ENCODE measurements around the gene CENPW.

CENPW gene

DNA sequence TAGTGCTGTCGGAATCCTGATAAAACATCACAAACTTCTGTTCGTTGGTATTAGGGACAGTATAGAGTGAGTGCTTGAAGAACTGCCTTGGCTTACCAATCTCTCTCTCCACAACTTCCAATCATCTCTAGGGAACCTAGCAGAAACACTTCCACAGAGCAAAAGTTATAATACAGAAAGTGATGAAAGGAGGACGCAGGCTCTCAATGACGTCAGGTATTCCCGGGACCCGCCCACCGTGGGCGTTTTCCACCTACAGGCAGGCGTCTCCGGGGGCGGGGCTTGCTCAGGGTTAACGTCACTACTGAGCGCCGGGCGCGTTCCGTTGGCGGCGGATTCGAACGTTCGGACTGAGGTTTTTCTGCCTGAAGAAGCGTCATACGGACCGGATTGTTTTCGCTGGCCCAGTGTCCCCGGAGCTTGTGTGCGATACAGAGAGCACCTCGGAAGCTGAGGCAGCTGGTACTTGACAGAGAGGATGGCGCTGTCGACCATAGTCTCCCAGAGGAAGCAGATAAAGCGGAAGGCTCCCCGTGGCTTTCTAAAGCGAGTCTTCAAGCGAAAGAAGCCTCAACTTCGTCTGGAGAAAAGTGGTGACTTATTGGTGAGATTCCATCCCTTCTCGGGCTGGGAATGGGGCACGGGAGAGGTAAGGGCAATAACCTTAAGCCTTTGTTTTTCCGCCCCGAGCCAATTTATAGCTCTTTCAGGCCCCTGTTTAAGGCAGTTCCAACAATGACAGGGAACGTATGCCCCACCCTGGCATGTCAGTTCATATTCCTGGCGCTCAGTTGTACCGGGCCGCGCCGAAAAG is at the start of gene CENPW:
Gene CENPW, plus strand, starts transcription at position 320 of the 814 bp plus-strand sequence. Its CDS starts 159 bp downstream, at position 479.
- peak; percentile 96 for DNase-seq
- H3K27me3 Mint-ChIP-seq (ENCODE audit: low read depth, poor library complexity) = no peaks in the 10 kb centered on the region
- TF ChIP-seq CTCF (IDR thresholded peaks at IDR 0.05) = no peak
- H3K4me1 Mint-ChIP-seq = peaks cover 35% of the 10 kb centered on the region
- H3K27ac Mint-ChIP-seq = peak within 1 kb of the TSS; percentile 77
- H3K4me3 Mint-ChIP-seq = no peak within 1 kb of the TSS
- no peaks in the 10 kb centered on the region for H3K9me3 Mint-ChIP-seq
- H3K36me3 Mint-ChIP-seq (ENCODE audit: low read depth) = no peaks in the 10 kb centered on the region

DNA sequence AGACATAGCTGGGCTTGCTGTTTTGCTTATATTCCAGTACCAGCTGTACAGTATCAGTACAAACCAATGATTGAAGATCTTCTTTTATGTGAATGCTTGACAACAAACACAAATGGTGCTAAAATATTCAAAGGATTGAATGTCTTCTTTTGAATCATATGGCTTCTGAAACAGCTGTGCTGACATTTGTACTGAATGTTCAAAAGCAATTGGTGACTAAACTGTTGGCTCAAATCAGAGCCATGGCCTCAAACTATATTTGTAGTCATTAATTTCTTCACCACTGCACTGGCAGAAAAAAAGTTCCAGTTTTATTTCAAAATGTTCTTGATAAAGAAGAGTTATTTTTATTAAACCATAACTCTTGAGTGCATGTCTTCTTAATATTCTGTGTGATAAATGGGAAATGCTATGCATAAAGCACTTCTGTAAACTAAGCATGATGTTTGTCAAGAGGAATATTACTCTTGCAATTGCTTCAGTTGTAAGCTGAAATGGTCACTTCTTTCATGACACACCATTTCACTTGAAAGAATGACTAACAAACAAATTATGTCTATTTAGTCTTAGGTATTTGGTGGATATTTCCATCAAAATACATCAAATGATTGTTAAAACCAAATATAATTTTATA is 45.9 kb upstream of the CENPW start:
- H3K4me3 Mint-ChIP-seq = no peak overlapping the region
- H3K27me3 Mint-ChIP-seq (ENCODE audit: low read depth, poor library complexity) = no peaks in the 10 kb centered on the region
- no peak for DNase-seq
- H3K9me3 Mint-ChIP-seq = peaks cover 13% of the 10 kb centered on the region
- H3K4me1 Mint-ChIP-seq = peaks cover 21% of the 10 kb centered on the region
- TF ChIP-seq CTCF (IDR thresholded peaks at IDR 0.05) = no peak
- no peak overlapping the region for H3K27ac Mint-ChIP-seq
- peaks cover 10% of the 10 kb centered on the region for H3K36me3 Mint-ChIP-seq (ENCODE audit: low read depth)

GRCh38 chr6:126300126-126300525 is 39.8 kb upstream of the CENPW start:
- H3K9me3 Mint-ChIP-seq = peaks cover 10% of the 10 kb centered on the region
- H3K4me3 Mint-ChIP-seq = no peak overlapping the region
- peaks cover 11% of the 10 kb centered on the region for H3K4me1 Mint-ChIP-seq
- H3K27me3 Mint-ChIP-seq (ENCODE audit: low read depth, poor library complexity) = no peaks in the 10 kb centered on the region
- TF ChIP-seq CTCF (IDR thresholded peaks at IDR 0.05) = no peak
- no peak for DNase-seq
- peaks cover 10% of the 10 kb centered on the region for H3K36me3 Mint-ChIP-seq (ENCODE audit: low read depth)
- H3K27ac Mint-ChIP-seq = no peak overlapping the region

DNA sequence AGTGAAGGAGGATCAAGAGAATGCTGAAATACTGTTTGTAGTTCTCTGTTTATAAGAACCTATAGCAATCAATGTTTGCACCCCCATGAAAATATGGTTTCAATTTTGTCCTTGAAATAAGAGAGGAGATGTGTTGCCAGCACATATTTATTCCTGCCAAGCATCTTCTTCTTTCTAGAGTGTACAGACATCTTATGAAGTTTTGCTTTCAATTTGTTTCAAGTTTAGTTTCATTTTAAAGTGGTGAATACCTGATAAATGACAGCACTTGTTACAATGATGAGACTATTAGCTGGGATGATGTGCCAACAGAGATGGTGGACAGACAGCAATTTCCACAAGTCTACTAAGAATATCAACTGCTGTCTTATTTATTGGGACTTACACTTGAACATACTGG is 39.2 kb upstream of the CENPW start:
- H3K9me3 Mint-ChIP-seq = peaks cover 10% of the 10 kb centered on the region
- no peak overlapping the region for H3K4me3 Mint-ChIP-seq
- H3K27ac Mint-ChIP-seq = no peak overlapping the region
- DNase-seq = no peak
- H3K4me1 Mint-ChIP-seq = peaks cover 11% of the 10 kb centered on the region
- H3K27me3 Mint-ChIP-seq (ENCODE audit: low read depth, poor library complexity) = no peaks in the 10 kb centered on the region
- TF ChIP-seq CTCF (IDR thresholded peaks at IDR 0.05) = no peak
- H3K36me3 Mint-ChIP-seq (ENCODE audit: low read depth) = peaks cover 10% of the 10 kb centered on the region

- DNase-seq = no peak
- H3K36me3 Mint-ChIP-seq (ENCODE audit: low read depth) = peaks cover 4% of the 10 kb centered on the region
- no peak for TF ChIP-seq CTCF (IDR thresholded peaks at IDR 0.05)
- H3K4me3 Mint-ChIP-seq = no peak overlapping the region
- H3K27me3 Mint-ChIP-seq (ENCODE audit: low read depth, poor library complexity) = no peaks in the 10 kb centered on the region
- H3K4me1 Mint-ChIP-seq = peaks cover 11% of the 10 kb centered on the region
- H3K27ac Mint-ChIP-seq = no peak overlapping the region
- H3K9me3 Mint-ChIP-seq = peaks cover 4% of the 10 kb centered on the region
These were observed 37.7 kb upstream of the CENPW start for GRCh38 chr6:126302191-126302590.
